ENCODE data around the gene WDR64.

The WDR64 gene

GRCh38 chr1:241847540-241847795, 195.4 kb downstream of the WDR64 start:
- no peak for TF ChIP-seq CTCF (IDR thresholded peaks at IDR 0.05; ENCODE audit: borderline replicate concordance, insufficient read depth, low read depth, low read length)
- peak overlapping the region; percentile 84 for H3K4me3 ChIP-seq (ENCODE audit: low read depth, low read length)

GRCh38 chr1:241847796-241848685, 196.0 kb downstream of the WDR64 start, which contains the start of gene EXO1:
Gene EXO1, plus strand, starts transcription at chr1:241848204. Its CDS starts 2,222 bp downstream, at chr1:241850426.
- peak within 1 kb of the TSS; percentile 84 for H3K4me3 ChIP-seq (ENCODE audit: low read depth, low read length)
- TF ChIP-seq CTCF (IDR thresholded peaks at IDR 0.05; ENCODE audit: borderline replicate concordance, insufficient read depth, low read depth, low read length) = peak; percentile 55; the same call in 1 of the 2 replicates

GRCh38 chr1:241848686-241849344, 196.7 kb downstream of the WDR64 start:
- no peak for TF ChIP-seq CTCF (IDR thresholded peaks at IDR 0.05; ENCODE audit: borderline replicate concordance, insufficient read depth, low read depth, low read length)
- H3K4me3 ChIP-seq (ENCODE audit: low read depth, low read length) = peak overlapping the region; percentile 84

GRCh38 chr1:241849345-241849695, 197.2 kb downstream of the WDR64 start:
- TF ChIP-seq CTCF (IDR thresholded peaks at IDR 0.05; ENCODE audit: borderline replicate concordance, insufficient read depth, low read depth, low read length) = no peak
- H3K4me3 ChIP-seq (ENCODE audit: low read depth, low read length) = peak overlapping the region; percentile 84
